Stimulated activated naive CD4-positive, alpha-beta T cell (primary cell): ENCODE measurements around the gene AHCY.
"Not testable (repeated sequence)": the region's sequence is repeated elsewhere in the genome, so short reads cannot be mapped to it uniquely, and the experiment has no call there.

Source experiments
- DNase-seq, 6 experiments: peaks; one replicate each; lab custom pipeline; 2025; lab: John Stamatoyannopoulos, UW

The AHCY gene

DNA sequence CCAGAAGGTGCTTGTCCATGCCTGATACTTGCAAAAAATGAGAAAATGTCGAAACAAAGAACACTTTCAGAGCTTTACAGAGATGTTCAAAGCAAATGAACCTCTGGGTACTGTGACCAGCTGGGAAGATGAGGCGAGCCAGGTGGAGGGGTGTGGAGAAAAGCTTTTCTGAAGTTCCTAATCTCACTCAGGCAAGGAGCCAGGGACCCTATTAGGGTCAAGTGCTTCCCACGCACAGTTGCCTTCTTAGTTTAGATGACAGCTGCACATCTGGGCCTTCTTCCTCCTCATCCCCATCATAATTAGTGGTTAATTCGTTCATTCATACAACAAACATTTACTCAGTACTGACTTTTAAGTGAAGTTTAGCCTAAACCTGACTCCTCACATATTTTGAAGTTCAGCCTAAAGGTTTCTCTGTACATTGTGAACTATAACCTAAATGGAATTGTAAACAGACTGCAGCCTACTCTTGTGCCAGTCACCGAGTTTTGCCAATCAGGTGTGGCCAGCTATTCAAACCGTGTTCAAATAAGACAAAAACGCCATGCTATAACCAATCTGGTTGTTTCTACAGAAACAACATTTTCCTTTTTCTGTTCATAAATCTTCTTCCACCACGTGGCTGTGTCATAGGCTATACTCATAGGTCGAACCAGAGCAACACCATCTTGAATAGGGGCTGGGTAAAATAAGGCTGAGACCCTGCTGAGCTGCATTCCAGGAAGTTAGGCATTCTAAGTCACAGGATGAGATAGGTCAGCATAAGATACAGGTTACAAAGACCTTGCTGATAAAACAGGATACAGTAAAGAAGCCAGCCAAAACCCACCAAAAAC is 19.3 kb upstream of the AHCY start:
- no peak for DNase-seq

DNA sequence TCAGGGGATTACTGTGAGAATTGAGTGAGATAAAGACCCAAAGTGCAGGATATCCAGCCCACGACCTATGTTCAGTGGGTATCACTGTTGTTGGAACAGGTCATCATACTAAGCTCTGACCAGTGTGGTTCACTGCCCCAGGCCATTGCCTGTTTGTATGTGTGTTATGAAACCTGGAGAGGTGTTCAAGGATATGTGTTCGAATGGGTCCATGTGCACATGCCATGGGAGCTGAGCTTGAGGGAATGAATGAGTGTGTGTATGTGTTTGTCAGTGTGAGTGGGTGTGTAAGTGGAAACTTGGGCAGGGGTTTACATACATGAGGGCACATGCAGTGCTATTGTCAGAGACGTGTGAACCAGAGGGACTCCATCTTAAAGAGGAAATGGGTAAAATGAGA is 17.7 kb upstream of the AHCY start:
- no peak for DNase-seq

DNA sequence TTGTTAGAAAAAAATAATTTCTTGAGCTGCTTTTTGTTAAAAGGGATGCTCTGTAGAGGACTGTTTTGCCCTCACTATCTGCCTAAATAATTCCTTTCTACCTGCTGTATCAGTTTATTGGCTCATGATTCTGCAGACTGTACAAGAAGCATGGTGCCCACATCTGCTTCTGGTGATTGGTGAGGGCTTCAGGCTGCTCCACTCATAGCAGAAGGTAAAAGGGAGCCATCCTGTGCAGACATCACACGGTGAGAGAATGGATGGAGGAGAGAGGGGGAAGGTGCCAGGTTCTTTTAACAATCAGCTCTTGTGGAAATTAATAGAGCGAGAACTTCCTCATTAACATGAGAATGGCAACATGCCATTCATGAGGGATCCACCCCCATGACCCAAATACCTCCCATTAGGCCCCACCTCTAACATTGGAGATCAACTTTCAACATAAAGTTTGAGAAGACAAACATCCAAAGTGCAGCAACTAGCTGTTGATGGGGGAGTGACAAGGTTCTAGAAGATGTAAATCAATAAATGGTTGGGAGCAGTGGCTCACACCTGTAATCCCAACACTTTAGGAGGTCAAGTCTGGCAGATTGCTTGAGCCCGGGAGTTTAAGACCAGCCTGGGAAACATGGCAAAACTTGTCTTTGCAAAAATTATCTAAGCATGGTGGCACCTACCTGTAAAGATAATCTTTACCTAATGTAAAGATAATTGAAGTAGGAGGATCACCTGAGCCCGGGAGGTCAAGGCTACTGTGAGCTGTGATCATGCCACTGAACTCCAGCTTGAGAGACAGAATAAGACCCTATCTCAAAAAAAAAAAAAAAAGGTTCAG is 15.7 kb upstream of the AHCY start:
- DNase-seq = no peak

DNA sequence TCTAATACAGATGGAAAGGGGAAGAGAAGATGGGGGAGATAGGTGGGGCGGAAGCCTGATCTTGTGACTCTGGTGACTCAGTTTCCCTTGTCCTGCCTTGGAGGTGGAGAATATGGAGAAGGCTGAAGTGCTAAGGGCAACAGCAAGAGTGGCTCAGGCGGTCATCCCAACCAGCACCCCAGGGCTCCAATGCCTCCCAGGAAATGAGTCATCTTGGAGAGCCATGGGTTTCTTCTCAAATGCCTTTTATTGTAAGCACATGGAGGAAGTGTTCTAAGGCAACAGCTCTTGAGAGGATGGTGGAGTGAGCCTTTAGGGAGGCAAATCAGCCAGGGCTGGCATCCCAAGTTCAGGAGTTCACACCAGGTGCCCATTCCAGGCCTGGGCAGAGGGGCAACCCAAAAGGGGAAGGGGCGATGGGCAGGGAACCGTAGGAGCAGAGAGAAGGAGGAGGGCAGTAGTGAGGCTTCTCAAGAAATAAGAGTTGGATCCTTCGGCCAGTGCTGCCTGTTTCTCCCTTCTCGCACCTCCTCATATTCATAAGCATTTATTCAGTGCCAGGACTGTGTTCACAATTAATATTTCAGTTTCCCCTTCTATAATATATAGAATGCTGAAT is 13.2 kb upstream of the AHCY start:
- no peak for DNase-seq

DNA sequence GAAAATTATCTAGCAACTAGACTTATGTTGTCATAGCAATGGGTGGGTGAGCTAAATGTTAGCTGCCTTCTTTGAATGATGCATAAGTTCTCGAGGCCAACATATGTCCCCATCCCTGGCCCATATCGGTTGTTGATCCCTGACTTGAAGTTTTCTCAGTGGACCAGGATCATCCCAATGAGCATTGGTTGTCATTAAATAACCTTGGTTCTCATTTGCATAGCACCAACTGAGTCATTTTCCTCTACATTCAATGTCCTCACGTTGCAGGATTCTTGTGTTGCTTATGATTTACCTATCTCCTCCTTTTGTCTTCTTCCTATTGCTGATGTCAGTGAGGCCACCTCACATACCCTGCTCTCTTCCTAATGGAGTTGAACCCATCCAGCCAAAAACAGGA is 12.1 kb upstream of the AHCY start:
- DNase-seq = no peak

DNA sequence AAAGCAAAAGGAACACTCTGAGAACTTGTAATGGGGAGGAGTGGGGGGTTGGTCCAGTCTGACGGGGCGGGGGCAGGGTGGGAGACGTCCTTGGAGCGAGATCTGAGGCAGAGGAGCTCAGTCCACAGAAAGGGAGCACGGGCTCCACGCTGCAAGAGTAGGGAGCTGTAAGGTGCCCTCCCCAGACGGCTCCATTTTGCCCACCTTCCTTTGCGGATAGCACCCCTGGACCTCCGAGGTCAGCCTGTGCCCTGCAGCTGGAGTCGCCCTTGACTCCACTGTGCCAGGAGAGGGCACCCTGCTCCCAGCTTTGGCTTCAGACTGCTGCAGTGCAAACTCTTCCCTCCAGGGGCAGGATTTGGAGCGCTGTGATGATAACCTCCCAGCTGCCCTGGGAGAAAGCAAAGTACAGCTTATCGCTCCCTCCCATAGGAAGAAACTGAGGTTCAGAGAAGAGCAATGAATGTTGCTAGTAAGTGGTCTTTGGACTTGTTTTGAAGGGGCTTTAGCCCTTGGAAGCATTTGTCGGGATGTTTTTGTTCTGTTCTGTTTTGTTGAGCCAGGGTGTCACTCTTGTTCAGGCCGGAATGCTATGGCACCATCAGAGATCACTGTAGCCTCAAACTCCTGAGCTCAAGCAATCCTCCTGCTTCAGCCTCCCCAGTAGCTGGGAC is 9.5 kb upstream of the AHCY start:
- DNase-seq = peak; percentile 67 to 83 (median 76)

DNA sequence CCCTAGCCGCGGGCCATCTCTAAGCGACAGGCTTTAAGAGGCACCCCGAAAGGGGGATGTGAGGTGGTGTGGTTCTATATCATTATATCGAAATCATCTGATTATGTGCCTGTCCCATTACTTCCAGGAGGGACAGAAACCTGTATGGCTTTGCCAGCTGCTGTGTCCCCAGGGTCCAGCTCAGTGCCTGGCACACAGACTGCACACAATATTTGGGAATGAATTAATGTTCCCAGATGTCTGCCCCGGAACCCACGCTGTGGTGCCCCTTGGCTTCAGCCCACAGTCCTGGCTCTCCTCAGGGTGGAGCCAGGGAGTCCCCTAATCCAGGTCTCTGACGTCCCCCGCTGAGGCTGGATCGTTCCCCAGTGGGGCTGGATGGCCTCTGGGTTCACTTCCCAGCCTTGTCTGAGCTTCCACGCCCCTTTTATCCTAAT is 8.9 kb upstream of the AHCY start:
- DNase-seq = no peak

DNA sequence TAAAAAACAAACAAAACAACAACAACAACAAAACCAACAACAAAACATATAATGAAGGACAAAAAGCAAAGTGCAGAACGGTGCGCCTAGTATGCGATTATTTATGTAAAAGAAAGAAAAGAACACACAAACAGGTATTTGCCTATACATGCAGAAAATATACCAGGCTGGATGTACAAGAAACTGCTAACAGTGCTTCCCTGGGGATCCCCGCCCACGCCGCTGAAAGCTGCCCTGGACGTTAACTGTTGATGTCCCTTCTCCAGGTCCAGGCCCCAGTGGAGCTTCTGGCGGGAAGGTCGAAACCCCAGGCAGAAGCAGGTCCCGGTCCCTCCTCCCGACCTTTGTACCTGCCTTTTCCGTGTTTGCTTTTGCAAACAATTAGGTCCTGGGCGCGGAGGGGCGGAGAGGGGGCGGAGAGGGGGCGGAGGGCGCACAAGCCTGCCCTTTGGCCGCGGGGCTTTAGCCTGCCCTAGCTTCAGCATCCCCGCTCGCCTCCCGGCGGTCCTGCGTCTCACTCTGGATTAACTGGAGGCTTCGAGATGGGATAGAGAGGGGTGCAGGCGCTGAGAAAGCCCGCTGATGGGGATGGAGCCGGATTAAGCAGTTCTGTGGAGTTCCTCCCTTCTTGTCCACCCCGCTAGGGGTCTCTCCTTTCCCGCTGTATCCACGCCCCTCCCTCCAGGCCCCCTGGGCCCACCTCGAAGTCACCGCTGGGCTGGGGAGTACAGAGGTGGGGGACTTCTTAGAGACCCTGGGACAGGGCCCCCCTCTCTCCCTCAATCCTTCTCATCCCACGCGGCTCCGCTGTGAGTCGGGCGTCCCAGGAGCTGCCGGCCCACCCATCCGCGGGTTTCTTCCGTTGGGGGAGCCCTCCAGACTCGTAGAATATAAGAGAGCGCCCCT is 8.2 kb upstream of the AHCY start:
- peak in 1 of 6 experiments; percentile 3 for DNase-seq

DNA sequence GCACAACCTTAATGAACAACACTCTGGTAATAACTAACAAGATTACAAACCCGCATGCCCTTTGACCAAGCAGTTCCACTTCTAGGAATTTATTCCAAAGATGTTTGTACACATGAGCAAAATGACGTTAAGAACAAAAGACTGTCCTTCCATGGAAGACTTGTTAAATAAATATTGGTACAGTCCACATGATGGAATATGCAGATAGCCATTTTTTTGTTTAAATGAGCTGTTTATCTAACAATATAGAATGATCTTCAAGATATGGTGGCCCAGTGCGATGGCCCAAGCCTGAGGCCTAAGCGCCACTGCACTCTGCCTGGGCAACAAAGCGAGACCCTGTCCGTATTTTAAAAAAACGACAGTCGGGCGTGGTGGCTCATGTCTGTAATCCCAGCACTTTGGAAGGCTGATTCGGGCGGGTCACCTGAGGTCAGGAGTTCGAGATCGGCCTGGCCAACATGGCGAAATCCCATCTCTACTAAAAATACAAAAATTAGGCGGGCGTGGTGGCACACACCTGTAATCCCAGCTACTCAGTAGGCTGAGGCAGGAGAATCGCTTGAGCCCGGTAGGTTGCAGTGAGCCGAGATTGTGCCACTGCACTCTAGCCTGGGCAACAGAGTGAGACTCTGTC is 7.4 kb upstream of the AHCY start:
- DNase-seq = no peak

DNA sequence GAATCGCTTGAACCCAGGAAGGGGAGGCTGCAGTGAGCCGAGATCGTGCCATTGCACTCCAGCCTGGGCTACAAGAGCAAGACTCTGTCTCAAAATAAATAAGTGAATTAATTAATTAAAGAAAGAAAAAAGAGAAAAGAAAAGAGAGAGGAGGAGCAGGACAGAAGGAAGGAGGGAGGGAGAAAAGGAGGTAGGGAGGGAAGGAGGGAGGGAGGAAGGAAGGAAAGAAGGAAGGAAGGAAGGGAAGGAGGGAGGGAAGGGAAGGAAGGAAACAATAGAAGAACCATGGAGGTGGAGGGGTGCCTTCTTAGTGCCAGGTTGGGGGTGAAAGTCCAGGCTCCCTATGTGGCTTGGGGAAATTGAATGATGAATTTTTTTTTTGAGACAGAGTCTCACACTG is 6.5 kb upstream of the AHCY start:
- no peak for DNase-seq

DNA sequence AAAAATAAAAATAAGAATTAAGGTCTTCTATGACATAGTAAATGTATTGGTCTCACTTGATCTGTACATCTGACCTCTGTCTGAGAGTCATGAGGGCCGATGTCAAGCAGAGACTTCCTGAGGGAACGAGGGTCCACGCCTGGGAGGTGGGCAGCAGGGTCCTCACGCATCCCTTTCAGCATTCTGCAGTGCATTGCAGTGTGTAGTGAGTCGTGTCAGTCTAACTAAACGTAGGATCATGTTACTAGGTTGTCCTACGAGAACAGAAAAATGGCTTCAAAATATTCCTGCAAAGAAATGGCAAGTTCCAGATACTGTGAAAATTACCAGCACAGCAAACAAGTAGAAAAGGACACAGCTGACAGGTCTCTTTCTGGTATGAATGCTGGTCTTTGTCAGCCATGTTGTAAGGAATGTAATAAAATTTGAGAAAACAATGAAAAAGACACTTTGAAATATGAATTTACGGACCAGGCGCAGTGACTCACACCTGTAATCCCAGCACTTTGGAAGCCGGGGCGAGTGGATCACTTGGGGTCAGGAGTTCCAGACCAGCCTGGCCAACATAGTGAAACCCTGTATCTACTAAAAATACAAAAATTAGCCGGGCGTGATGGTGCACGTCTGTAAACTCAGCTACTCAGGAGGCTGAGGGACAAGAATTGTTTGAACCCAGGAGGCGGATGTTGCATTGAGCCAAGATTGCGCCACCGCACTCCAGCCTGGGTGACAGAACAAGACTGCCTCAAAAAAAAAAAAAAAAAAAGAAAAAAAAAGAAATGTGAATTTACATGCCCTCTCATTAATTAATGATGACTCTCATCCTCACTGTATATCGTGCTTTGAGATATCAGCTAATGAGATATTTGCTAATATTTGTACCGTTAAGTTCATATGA is 2.4 kb upstream of the AHCY start:
- no peak for DNase-seq

DNA sequence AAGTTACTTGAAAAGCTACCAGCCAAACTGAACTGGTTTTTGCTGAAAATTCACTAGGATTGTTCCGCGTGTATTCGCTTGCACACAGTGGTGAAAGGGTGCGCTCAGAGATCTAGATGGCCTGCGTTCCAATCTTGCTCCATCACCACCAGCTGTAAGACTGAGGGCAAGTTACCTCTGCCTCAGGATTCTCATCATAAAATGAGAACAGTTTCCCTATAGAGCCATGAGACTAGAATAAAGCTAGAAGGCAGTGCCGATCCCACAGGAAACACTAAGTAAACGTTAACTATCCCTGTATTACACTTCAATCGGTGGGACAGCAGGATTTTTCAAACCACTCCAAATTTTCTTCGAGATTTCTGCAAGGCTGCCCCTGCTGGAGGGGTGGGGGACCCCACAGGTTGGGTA is 838 bp downstream of the AHCY start:
- DNase-seq = no peak

DNA sequence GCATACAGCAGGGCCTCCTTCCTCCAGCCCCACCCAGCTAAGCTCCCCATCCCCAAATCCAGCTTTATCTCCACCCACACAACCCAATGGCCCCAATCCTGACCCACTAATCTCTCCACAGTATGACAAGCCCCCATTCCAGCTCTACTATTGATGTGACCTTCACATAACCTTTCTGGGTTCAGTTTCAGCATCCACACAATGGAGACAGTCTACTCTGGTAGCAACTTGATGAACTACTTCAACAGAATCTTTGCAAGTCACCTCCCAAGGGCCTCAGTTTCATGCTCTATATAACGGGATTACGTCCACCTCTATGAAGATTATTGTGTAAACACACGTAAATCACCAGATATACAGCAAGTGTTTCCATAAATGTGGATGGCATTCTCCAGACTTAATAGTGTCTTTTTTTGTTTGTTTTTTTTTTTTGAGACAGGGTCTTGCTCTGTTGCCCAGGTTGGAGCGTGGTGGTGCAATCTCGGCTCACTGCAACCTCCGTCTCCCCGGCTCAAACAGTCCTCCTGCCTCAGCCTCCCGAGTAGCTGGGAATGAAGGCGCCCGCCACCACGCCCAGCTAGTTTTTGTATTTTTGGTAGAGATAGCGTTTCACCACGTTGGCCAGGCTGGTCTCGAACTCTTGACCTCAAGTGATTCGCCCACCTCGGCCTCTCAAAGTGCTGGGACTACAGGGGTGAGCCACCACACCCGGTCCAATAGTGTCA is 1.4 kb downstream of the AHCY start:
- DNase-seq = no peak

DNA sequence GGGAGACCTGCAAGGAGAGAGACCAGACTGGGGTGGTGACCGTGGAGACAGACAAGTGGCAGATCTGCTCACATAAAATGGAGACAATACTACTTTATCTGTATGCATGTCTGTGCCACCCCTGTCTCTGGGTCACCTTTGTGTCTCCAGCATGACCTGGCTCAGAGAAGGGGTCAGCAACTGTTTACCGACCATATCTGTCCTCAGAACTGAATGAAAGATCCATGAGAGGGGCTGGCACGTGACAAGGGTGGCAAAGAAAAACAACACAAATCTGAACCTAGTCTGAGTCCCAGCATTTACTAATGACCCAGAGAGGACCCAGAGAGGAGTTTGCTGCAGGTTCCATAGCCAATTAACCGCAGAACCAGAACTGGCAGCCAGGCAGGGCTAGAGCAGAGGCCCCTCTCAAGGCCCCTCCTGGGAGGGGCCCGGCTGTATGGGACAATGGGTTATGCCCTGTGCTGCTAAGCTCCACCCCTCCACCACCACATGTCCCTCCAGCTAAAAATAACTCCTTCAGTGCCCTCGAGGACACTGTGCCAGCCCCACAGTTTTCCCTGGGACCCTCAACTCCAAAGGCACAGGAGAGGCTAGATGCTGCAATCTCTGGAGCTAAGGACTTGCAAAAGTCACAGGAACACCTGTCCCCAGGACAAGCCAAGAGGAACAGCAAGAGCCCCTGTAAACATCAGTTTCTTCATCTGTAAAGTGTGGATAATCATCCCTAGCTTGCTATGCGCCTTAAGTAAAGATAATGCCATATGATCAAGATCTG is 2.2 kb downstream of the AHCY start:
- DNase-seq = no peak

DNA sequence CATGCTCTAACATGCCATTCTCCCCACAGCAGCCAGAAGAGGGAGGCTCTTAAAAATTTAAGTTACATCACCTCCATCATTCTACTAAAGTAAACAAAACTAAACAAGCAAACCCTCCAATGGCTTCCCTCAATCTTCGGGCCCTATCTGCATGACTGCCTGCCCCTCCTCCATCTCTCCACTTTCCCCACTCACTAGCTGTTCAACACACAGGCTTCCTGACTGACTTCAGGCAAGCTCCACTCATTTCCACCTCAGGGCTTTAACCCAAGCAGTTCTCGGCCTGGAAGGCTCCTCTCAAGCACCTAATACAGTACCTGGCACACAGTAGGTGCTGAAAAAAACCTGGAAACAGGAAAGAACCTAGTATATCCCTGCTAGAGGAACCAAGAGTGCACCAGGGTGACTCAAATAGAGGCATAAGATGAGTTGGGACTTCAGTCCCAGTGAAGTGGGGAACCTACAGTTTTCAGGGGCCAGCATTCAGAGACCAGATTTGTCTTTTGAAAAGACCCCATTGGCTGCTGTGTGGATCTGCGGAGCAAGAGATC is 2.8 kb downstream of the AHCY start:
- DNase-seq = no peak

DNA sequence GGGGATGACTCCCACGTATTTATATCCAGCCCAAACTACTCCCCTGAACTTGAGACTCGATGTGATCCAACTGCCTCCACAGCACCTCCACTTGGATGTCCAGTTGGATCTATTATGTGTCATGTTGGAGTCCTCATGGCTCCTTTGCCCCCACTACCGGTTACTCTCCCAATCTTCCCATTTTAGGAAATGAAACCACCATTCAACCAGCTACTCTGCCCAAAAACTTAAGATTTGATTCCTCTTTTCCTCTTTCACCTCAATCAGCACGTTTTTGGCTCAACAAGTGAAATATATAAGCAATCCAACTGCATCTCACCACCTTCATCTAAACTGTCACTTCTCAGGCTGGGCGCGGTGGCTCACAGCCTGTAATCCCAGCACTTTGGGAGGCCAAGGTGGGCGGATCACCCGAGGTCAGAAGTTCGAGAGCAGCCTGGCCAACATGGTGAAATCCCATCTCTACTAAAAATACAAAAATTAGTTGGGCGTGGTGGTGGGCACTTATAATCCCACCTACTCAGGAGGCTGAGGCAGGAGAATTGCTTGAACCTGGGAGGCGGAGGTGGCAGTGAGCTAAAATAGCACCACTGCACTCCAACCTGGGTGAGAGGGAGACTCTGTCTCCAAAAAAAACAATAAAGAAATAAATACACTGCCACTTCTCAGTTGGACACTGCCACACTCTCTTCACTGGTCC is 3.4 kb downstream of the AHCY start:
- no peak for DNase-seq

DNA sequence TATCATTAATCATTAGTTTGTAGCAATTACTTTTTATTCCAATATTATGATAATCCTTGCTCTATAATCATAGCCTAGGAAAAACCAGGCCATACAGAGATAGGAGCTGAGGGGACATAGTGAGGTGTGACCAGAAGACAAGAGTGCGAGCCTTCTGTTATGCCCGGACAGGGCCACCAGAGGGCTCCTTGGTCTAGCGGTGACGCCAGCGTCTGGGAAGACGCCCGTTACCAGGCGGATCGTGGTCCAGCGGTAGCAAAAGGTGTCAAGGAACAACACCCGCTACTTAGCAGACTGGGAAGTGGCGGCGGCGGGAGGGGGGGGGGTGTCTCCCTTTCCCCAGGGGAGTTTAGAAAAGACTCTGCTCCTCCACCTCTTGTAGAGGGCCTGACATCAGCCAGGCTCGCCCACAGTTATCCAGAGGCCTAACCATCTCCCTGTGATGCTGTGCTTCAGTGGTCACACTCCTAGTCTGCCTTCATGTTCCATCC is 4.8 kb downstream of the AHCY start:
- not testable (repeated sequence) for DNase-seq
